H9 (cell line): ENCODE data around the gene NPPC. TPM values are rescaled to one million over a fixed set of nuclear protein-coding genes. Genes with fewer than 3 reads are reported as not detected.

ENCODE experiments used
- DNase-seq: peaks from one replicate; pipeline ENCODE4 v3.0.0-alpha.2; 2017
- H2AFZ ChIP-seq: one replicate; pipeline ENCODE4 v1.6.1; 2013; ENCODE audit warnings: mild to moderate bottlenecking, low read length, control low read depth, moderate library complexity
- H2AK5ac ChIP-seq: 2 replicates; pipeline ENCODE4 v1.6.1; 2013; ENCODE audit warnings: low read length, control low read depth, mixed read lengths; ENCODE audit not compliant: insufficient read length
- H2BK120ac ChIP-seq: one replicate; pipeline ENCODE4 v1.6.1; 2013; ENCODE audit warnings: low read depth, mild to moderate bottlenecking, low read length, control low read depth, inconsistent platforms; ENCODE audit not compliant: poor library complexity, severe bottlenecking
- H2BK12ac ChIP-seq: 2 replicates; pipeline ENCODE4 v1.6.1; 2013; ENCODE audit warnings: low read length, control low read depth, mixed read lengths, low read depth; ENCODE audit not compliant: insufficient read length
- H2BK15ac ChIP-seq: 2 replicates; pipeline ENCODE4 v1.6.1; 2013; ENCODE audit warnings: low read depth, low read length, control low read depth
- H2BK20ac ChIP-seq: one replicate; pipeline ENCODE4 v1.6.1; 2013; ENCODE audit warnings: low read depth, mild to moderate bottlenecking, low read length, control low read depth, inconsistent platforms; ENCODE audit not compliant: poor library complexity, severe bottlenecking
- H2BK5ac ChIP-seq: 2 replicates; pipeline ENCODE4 v1.6.1; 2013; ENCODE audit warnings: low read length, control low read depth, mixed read lengths; ENCODE audit not compliant: insufficient read length
- H3K14ac ChIP-seq: 2 replicates; pipeline ENCODE4 v1.6.1; 2013; ENCODE audit warnings: low read length, control low read depth; ENCODE audit not compliant: insufficient read depth
- H3K18ac ChIP-seq: 2 replicates; pipeline ENCODE4 v1.6.1; 2013; ENCODE audit warnings: low read depth, mild to moderate bottlenecking, mixed read lengths, low read length, control low read depth; ENCODE audit not compliant: insufficient read length
- H3K23ac ChIP-seq: 2 replicates; pipeline ENCODE4 v1.6.1; 2013; ENCODE audit warnings: low read length, control low read depth, mixed read lengths, low read depth; ENCODE audit not compliant: insufficient read length
- H3K23me2 ChIP-seq: 2 replicates; pipeline ENCODE4 v1.6.1; 2013; ENCODE audit warnings: low read depth, mild to moderate bottlenecking, mixed read lengths, low read length, control low read depth; ENCODE audit not compliant: insufficient read length, poor library complexity, severe bottlenecking
- H3K27ac ChIP-seq: 2 replicates; pipeline ENCODE4 v1.5.1; 2013; ENCODE audit warnings: low read length, control low read depth, mixed read lengths, low read depth; ENCODE audit not compliant: insufficient read length
- H3K27me3 ChIP-seq: 2 replicates; pipeline ENCODE4 v1.6.1; 2013; ENCODE audit warnings: low read length, control low read depth, inconsistent platforms; ENCODE audit not compliant: insufficient read depth
- H3K4ac ChIP-seq: 2 replicates; pipeline ENCODE4 v1.6.1; 2013; ENCODE audit warnings: low read depth, mild to moderate bottlenecking, control low read depth, inconsistent platforms, low read length, moderate library complexity
- H3K4me1 ChIP-seq: 2 replicates; pipeline ENCODE4 v1.6.1; 2013; ENCODE audit warnings: low read length, control low read depth, inconsistent platforms; ENCODE audit not compliant: insufficient read depth
- H3K4me2 ChIP-seq: 2 replicates; pipeline ENCODE4 v1.6.1; 2013; ENCODE audit warnings: low read length, control low read depth, mixed read lengths; ENCODE audit not compliant: insufficient read length, insufficient read depth
- H3K56ac ChIP-seq: 2 replicates; pipeline ENCODE4 v1.6.1; 2013; ENCODE audit warnings: low read depth, mild to moderate bottlenecking, mixed read lengths, low read length, control low read depth; ENCODE audit not compliant: insufficient read length
- H3K79me1 ChIP-seq: 2 replicates; pipeline ENCODE4 v1.6.1; 2013; ENCODE audit warnings: low read depth, mild to moderate bottlenecking, moderate library complexity, low read length, control low read depth, inconsistent platforms; ENCODE audit not compliant: insufficient read depth, poor library complexity, severe bottlenecking
- H3K79me2 ChIP-seq: 2 replicates; pipeline ENCODE4 v1.6.1; 2013; ENCODE audit warnings: low read length, control low read depth, inconsistent platforms; ENCODE audit not compliant: insufficient read depth
- H3K9ac ChIP-seq: 2 replicates; pipeline ENCODE4 v1.6.1; 2013; ENCODE audit warnings: low read length, control low read depth, mixed read lengths; ENCODE audit not compliant: insufficient read length; ENCODE audit errors: extremely low read depth
- H3K9me3 ChIP-seq: one replicate; pipeline ENCODE4 v1.6.1; 2013; ENCODE audit warnings: low read depth, low read length, inconsistent platforms; ENCODE audit not compliant: control insufficient read depth
- H3T11ph ChIP-seq: one replicate; pipeline ENCODE4 v1.6.1; 2013; ENCODE audit warnings: mild to moderate bottlenecking, low read length, control low read depth, inconsistent platforms
- H4K20me1 ChIP-seq: one replicate; pipeline ENCODE4 v1.6.1; 2013; ENCODE audit not compliant: control insufficient read depth, insufficient read length, insufficient read depth
- H4K5ac ChIP-seq: 2 replicates; pipeline ENCODE4 v1.6.1; 2013; ENCODE audit warnings: low read depth, mild to moderate bottlenecking, mixed read lengths, low read length, control low read depth; ENCODE audit not compliant: insufficient read length
- H4K8ac ChIP-seq: replicated peaks from 2 replicates; pipeline ENCODE4 v1.6.1; 2013; ENCODE audit warnings: low read length, control low read depth, mixed read lengths, low read depth; ENCODE audit not compliant: insufficient read length
- H4K91ac ChIP-seq: 2 replicates; pipeline ENCODE4 v1.6.1; 2013; ENCODE audit warnings: low read depth, mild to moderate bottlenecking, moderate library complexity, mixed read lengths, low read length, control low read depth; ENCODE audit not compliant: insufficient read length
- H3K27ac Mint-ChIP-seq, 3 experiments: 2 replicates in 2 of 3; 3 replicates in 1 of 3; pipeline ENCODE4 v1.8.0; 2020 to 2021; ENCODE audit warnings: mixed read lengths in 3 of 3, mild to moderate bottlenecking in 1 of 3, moderate library complexity in 1 of 3
- H3K27me3 Mint-ChIP-seq: 2 replicates; pipeline ENCODE4 v1.8.0; 2021; ENCODE audit warnings: low read depth, mild to moderate bottlenecking, moderate library complexity, mixed read lengths
- H3K36me3 Mint-ChIP-seq, 3 experiments: 2 replicates in 2 of 3; 3 replicates in 1 of 3; pipeline ENCODE4 v1.8.0; 2020 to 2021; ENCODE audit warnings: low read depth in 3 of 3, mixed read lengths in 3 of 3; ENCODE audit not compliant: insufficient read depth in 1 of 3
- H3K4me1 Mint-ChIP-seq, 2 experiments: 2 replicates each; pipeline ENCODE4 v1.8.0; 2020; ENCODE audit warnings: mixed read lengths in 2 of 2
- H3K4me3 Mint-ChIP-seq, 2 experiments: 2 replicates in 1 of 2; 3 replicates in 1 of 2; pipeline ENCODE4 v1.8.0; 2020 to 2021; ENCODE audit warnings: mild to moderate bottlenecking in 2 of 2, mixed read lengths in 2 of 2, moderate library complexity in 1 of 2
- H3K9me3 Mint-ChIP-seq, 2 experiments: 2 replicates in 1 of 2; 3 replicates in 1 of 2; pipeline ENCODE4 v1.8.0; 2020; ENCODE audit warnings: mild to moderate bottlenecking in 2 of 2, mixed read lengths in 2 of 2, moderate library complexity in 1 of 2
- CTCF ChIP-seq: fragments of 200-600 bp; sonication (generic); conservative IDR thresholded peaks from 3 replicates; pipeline ENCODE4 v1.8.0; 2021; ENCODE audit warnings: antibody characterized with exemption, mild to moderate bottlenecking
- WGBS: extraction: QIAGEN DNeasy Blood & Tissue Kit; methylation state at CpG from one replicate; pipeline ENCODE4 v1.1.7; 2013; ENCODE audit warnings: missing lambda C conversion rate, low lambda C conversion rate, mixed read lengths; ENCODE audit not compliant: insufficient read length; ENCODE audit errors: extremely low coverage; 5-methylcytosine and 5-hydroxymethylcytosine counted together
- total RNA-seq: library from RNA; stranded (reverse); gene quantifications from 2 replicates; pipeline ENCODE4 v1.2.1, GENCODE V29; 2021

The NPPC gene
- total RNA-seq, 1 experiment from 2014 or later: 1.1 TPM

- no peak overlapping the region for H3K27ac Mint-ChIP-seq
- Histone ChIP-seq H3K79me2 (no peaks in the 10 kb centered on the region), H2BK20ac (no peak overlapping the region), H3K18ac (no peak overlapping the region), H3K56ac (no peak overlapping the region), H2BK15ac (no peak overlapping the region), H3K4me1 (no peaks in the 10 kb centered on the region), H3K4ac (no peak overlapping the region), H3K27me3 (peaks cover 5% of the 10 kb centered on the region; the same call in 1 of the 2 replicates), H3K9me3 (no peaks in the 10 kb centered on the region), H3K27ac (no peak overlapping the region), H3K9ac (no peak overlapping the region), H2AK5ac (no peak overlapping the region), H2AFZ (no peak overlapping the region), H3K79me1 (no peaks in the 10 kb centered on the region), H3K14ac (no peak overlapping the region), H3K23ac (no peak overlapping the region), H4K91ac (no peak overlapping the region), H2BK12ac (no peak overlapping the region), H2BK120ac (no peak overlapping the region), H4K20me1 (no peaks in the 10 kb centered on the region), H3T11ph (no peak overlapping the region), H3K23me2 (no peaks in the 10 kb centered on the region), H3K4me2 (no peak overlapping the region), H2BK5ac (no peak overlapping the region), H4K5ac (no peak overlapping the region), H4K8ac (no peak overlapping the region)
- no peaks in the 10 kb centered on the region for H3K36me3 Mint-ChIP-seq
- no CpG with 5 or more reads among the region's 3 CpGs for WGBS
- no peak for DNase-seq
- H3K9me3 Mint-ChIP-seq: no peaks in the 10 kb centered on the region; a peak in 1 of 5 replicates
- no peak for TF ChIP-seq CTCF
- H3K27me3 Mint-ChIP-seq: peaks cover 36% of the 10 kb centered on the region
- H3K4me3 Mint-ChIP-seq: no peak overlapping the region
- peaks cover 0 to 4% of the 10 kb centered on the region in 2 experiments; a peak in 1 of 4 replicates for H3K4me1 Mint-ChIP-seq
Observed at GRCh38 chr2:231932711-231932970, 6.4 kb upstream of the NPPC start.
